BE2C (cell line): Measurements from ENCODE around the gene MUC5AC.

ENCODE experiments used
- DNase-seq: peaks from one replicate; pipeline ENCODE4 v3.0.0-alpha.2; 2020
- H3K27me3 ChIP-seq: fragments of 250-450 bp; sonication (Bioruptor Pico); 2 replicates; pipeline ENCODE4 v1.5.1; 2020; ENCODE audit warnings: mild to moderate bottlenecking
- H3K36me3 ChIP-seq: fragments of 250-450 bp; sonication (Bioruptor Pico); 2 replicates; pipeline ENCODE4 v1.5.1; 2020; ENCODE audit warnings: mild to moderate bottlenecking
- H3K4me1 ChIP-seq: fragments of 250-450 bp; sonication (Bioruptor Pico); 2 replicates; pipeline ENCODE4 v1.5.1; 2020
- H3K4me3 ChIP-seq: 2 replicates; pipeline ENCODE4 v1.5.1; 2011; ENCODE audit warnings: low read depth, low read length
- H3K9me3 ChIP-seq: fragments of 250-450 bp; sonication (Bioruptor Pico); 2 replicates; pipeline ENCODE4 v1.5.1; 2020
- CTCF ChIP-seq: IDR thresholded peaks from 2 replicates; pipeline ENCODE4 v1.5.1; 2012; ENCODE audit warnings: mild to moderate bottlenecking, low read depth, low read length

Gene MUC5AC

GRCh38 chr11:1199751-1200610, 42.2 kb downstream of the MUC5AC start:
- H3K4me1 ChIP-seq: no peaks in the 10 kb centered on the region
- no peaks in the 10 kb centered on the region for H3K9me3 ChIP-seq
- H3K27me3 ChIP-seq: peaks cover 16% of the 10 kb centered on the region
- no peak for DNase-seq
- H3K4me3 ChIP-seq: no peak overlapping the region
- no peak for TF ChIP-seq CTCF
- no peaks in the 10 kb centered on the region for H3K36me3 ChIP-seq

GRCh38 chr11:1200611-1201191, 42.9 kb downstream of the MUC5AC start:
- peaks cover 16% of the 10 kb centered on the region for H3K27me3 ChIP-seq
- DNase-seq: no peak
- no peak for TF ChIP-seq CTCF
- no peak overlapping the region for H3K4me3 ChIP-seq
- H3K36me3 ChIP-seq: no peaks in the 10 kb centered on the region
- no peaks in the 10 kb centered on the region for H3K9me3 ChIP-seq
- no peaks in the 10 kb centered on the region for H3K4me1 ChIP-seq

GRCh38 chr11:1201395-1202153, 43.8 kb downstream of the MUC5AC start:
- H3K4me3 ChIP-seq: no peak overlapping the region
- TF ChIP-seq CTCF: no peak
- peaks cover 16% of the 10 kb centered on the region for H3K27me3 ChIP-seq
- H3K9me3 ChIP-seq: no peaks in the 10 kb centered on the region
- DNase-seq: no peak
- H3K4me1 ChIP-seq: no peaks in the 10 kb centered on the region
- H3K36me3 ChIP-seq: no peaks in the 10 kb centered on the region

GRCh38 chr11:1202154-1202775, 44.5 kb downstream of the MUC5AC start:
- no peak for TF ChIP-seq CTCF
- no peaks in the 10 kb centered on the region for H3K36me3 ChIP-seq
- no peaks in the 10 kb centered on the region for H3K9me3 ChIP-seq
- peak; percentile 9 for DNase-seq
- H3K4me3 ChIP-seq: no peak overlapping the region
- H3K4me1 ChIP-seq: no peaks in the 10 kb centered on the region
- H3K27me3 ChIP-seq: peaks cover 16% of the 10 kb centered on the region

- peak; percentile 74 for TF ChIP-seq CTCF
- H3K4me3 ChIP-seq: no peak overlapping the region
- DNase-seq: peak; percentile 63
- no peaks in the 10 kb centered on the region for H3K4me1 ChIP-seq
- peaks cover 16% of the 10 kb centered on the region for H3K27me3 ChIP-seq
- no peaks in the 10 kb centered on the region for H3K36me3 ChIP-seq
- no peaks in the 10 kb centered on the region for H3K9me3 ChIP-seq
Measured at GRCh38 chr11:1202776-1203504, 45.2 kb downstream of the MUC5AC start.
